WTC11 (cell line): ENCODE data around the gene NOP14. TPM values are rescaled to one million over a fixed set of nuclear protein-coding genes. Genes with fewer than 3 reads are reported as not detected.
A peak's percentile ranks its signal among the peaks of the same experiment; 100 is the strongest.

Experiments used
- ATAC-seq: fragments of 200-7000 bp; cut with Tn5 transposase; 2 replicates; pipeline ENCODE4 v1.10.0; 2021; ENCODE audit warnings: mild to moderate bottlenecking, moderate library complexity
- CTCF ChIA-PET: fragments of 300-600 bp; sonication (Branson Sonifier 250); formaldehyde crosslinking; loops from one replicate; lab custom pipeline; 2021; ENCODE audit warnings: antibody characterized with exemption; lab: Charles Lee
- POLR2A ChIA-PET: fragments of 350-600 bp; sonication (Branson Sonifier 250); formaldehyde crosslinking; loops from one replicate; lab custom pipeline; 2021; ENCODE audit warnings: antibody characterized with exemption; lab: Charles Lee
- DNase-seq: peaks from one replicate; pipeline ENCODE4 v3.0.0; 2021; ENCODE audit warnings: low spot score
- H3K27ac Mint-ChIP-seq: 2 replicates; pipeline ENCODE4 v1.8.0; 2021; ENCODE audit warnings: mixed read lengths
- H3K27me3 Mint-ChIP-seq: 2 replicates; pipeline ENCODE4 v1.8.0; 2021; ENCODE audit warnings: low read depth, mild to moderate bottlenecking, moderate library complexity, mixed read lengths
- H3K36me3 Mint-ChIP-seq: 2 replicates; pipeline ENCODE4 v1.8.0; 2021; ENCODE audit warnings: mixed read lengths
- H3K4me1 Mint-ChIP-seq: 2 replicates; pipeline ENCODE4 v1.8.0; 2022; ENCODE audit warnings: mixed read lengths
- H3K4me3 Mint-ChIP-seq: 2 replicates; pipeline ENCODE4 v1.8.0; 2021; ENCODE audit warnings: mild to moderate bottlenecking, moderate library complexity, mixed read lengths
- H3K9me3 Mint-ChIP-seq: 2 replicates; pipeline ENCODE4 v1.8.0; 2021; ENCODE audit warnings: mixed read lengths
- CBFB ChIP-seq: sonication (generic); formaldehyde crosslinking; IDR thresholded peaks from 2 replicates; pipeline ENCODE4 v1.8.1; 2022; ENCODE audit warnings: mild to moderate bottlenecking, low read depth, missing genetic modification reagents
- ESRRA ChIP-seq: sonication (generic); formaldehyde crosslinking; IDR thresholded peaks from 2 replicates; pipeline ENCODE4 v1.8.1; 2022; ENCODE audit warnings: mild to moderate bottlenecking, missing genetic modification reagents, borderline replicate concordance
- GABPB1 ChIP-seq: sonication (generic); formaldehyde crosslinking; IDR thresholded peaks from 2 replicates; pipeline ENCODE4 v1.8.1; 2023; ENCODE audit warnings: mild to moderate bottlenecking, missing genetic modification reagents
- GTF2I ChIP-seq: fragments of 250-450 bp; sonication (Bioruptor Pico); conservative IDR thresholded peaks from 2 replicates; pipeline ENCODE4 v1.4.0; 2021; ENCODE audit warnings: mild to moderate bottlenecking
- IRF2 ChIP-seq: sonication (generic); formaldehyde crosslinking; IDR thresholded peaks from 2 replicates; pipeline ENCODE4 v1.8.0; 2022; ENCODE audit warnings: low read depth, missing genetic modification reagents, borderline replicate concordance
- NFE2L1 ChIP-seq: sonication (generic); formaldehyde crosslinking; IDR thresholded peaks from 2 replicates; pipeline ENCODE4 v1.8.1; 2023; ENCODE audit warnings: missing genetic modification reagents
- PRRX2 ChIP-seq: fragments of 250-450 bp; sonication (Bioruptor Pico); IDR thresholded peaks from 2 replicates; pipeline ENCODE4 v1.8.0; 2021; ENCODE audit warnings: mild to moderate bottlenecking
- RELA ChIP-seq: sonication (generic); formaldehyde crosslinking; IDR thresholded peaks from 2 replicates; pipeline ENCODE4 v1.8.1; 2022; ENCODE audit warnings: missing genetic modification reagents, mild to moderate bottlenecking, borderline replicate concordance
- TCF7 ChIP-seq: sonication (generic); formaldehyde crosslinking; IDR thresholded peaks from 2 replicates; pipeline ENCODE4 v1.8.0; 2022; ENCODE audit warnings: mild to moderate bottlenecking, low read depth, missing genetic modification reagents, moderate library complexity
- TEAD1 ChIP-seq: sonication (generic); formaldehyde crosslinking; IDR thresholded peaks from 2 replicates; pipeline ENCODE4 v1.8.0; 2022; ENCODE audit warnings: mild to moderate bottlenecking, missing genetic modification reagents
- TEAD4 ChIP-seq: sonication (generic); formaldehyde crosslinking; IDR thresholded peaks from 2 replicates; pipeline ENCODE4 v1.8.0; 2022; ENCODE audit warnings: mild to moderate bottlenecking, missing genetic modification reagents
- ZBTB21 ChIP-seq: sonication (generic); formaldehyde crosslinking; IDR thresholded peaks from 2 replicates; pipeline ENCODE4 v1.8.1; 2023; ENCODE audit warnings: mild to moderate bottlenecking, missing genetic modification reagents, borderline replicate concordance
- ZNF263 ChIP-seq: sonication (generic); formaldehyde crosslinking; IDR thresholded peaks from 2 replicates; pipeline ENCODE4 v1.8.1; 2022; ENCODE audit warnings: low read depth, mild to moderate bottlenecking, moderate library complexity, missing genetic modification reagents
- ZNF416 ChIP-seq: fragments of 250-450 bp; sonication (Bioruptor Pico); IDR thresholded peaks from 2 replicates; pipeline ENCODE4 v1.9.0; 2021; ENCODE audit warnings: mild to moderate bottlenecking, inconsistent platforms
- ZNF423 ChIP-seq: fragments of 250-450 bp; sonication (Bioruptor Pico); IDR thresholded peaks from 2 replicates; pipeline ENCODE4 v2.1.2; 2022; ENCODE audit warnings: mild to moderate bottlenecking, moderate library complexity
- ZNF671 ChIP-seq: fragments of 250-450 bp; sonication (Bioruptor Pico); IDR thresholded peaks from 2 replicates; pipeline ENCODE4 v1.8.0; 2021; ENCODE audit warnings: mild to moderate bottlenecking
- total RNA-seq: library from RNA; stranded (reverse); gene quantifications from 3 replicates; pipeline ENCODE4 v1.2.3, GENCODE V29; 2021
- TF ChIP-seq, protein P1 (sequence below): fragments of 250-450 bp; sonication (Bioruptor Pico); IDR thresholded peaks from 2 replicates; pipeline ENCODE4 v1.9.0; 2021; ENCODE audit warnings: mild to moderate bottlenecking
- TF ChIP-seq, protein P2 (sequence below): sonication (generic); formaldehyde crosslinking; IDR thresholded peaks from 2 replicates; pipeline ENCODE4 v1.8.1; 2023; ENCODE audit warnings: mild to moderate bottlenecking, missing genetic modification reagents, moderate library complexity
- TF ChIP-seq, protein P3 (sequence below): fragments of 250-450 bp; sonication (Bioruptor Pico); IDR thresholded peaks from 2 replicates; pipeline ENCODE4 v1.9.0; 2021; ENCODE audit warnings: mild to moderate bottlenecking, borderline replicate concordance
- TF ChIP-seq, protein P4 (sequence below): sonication (generic); formaldehyde crosslinking; IDR thresholded peaks from 2 replicates; pipeline ENCODE4 v1.8.0; 2022; ENCODE audit warnings: mild to moderate bottlenecking, missing genetic modification reagents
- TF ChIP-seq, protein P5 (sequence below): sonication (generic); formaldehyde crosslinking; IDR thresholded peaks from 2 replicates; pipeline ENCODE4 v1.8.0; 2023; ENCODE audit warnings: missing genetic modification reagents
- TF ChIP-seq, protein P6 (sequence below): sonication (generic); formaldehyde crosslinking; IDR thresholded peaks from 2 replicates; pipeline ENCODE4 v1.8.0; 2022; ENCODE audit warnings: missing genetic modification reagents

Gene NOP14
- total RNA-seq, 1 experiment from 2014 or later, result 39.1 TPM

DNA sequence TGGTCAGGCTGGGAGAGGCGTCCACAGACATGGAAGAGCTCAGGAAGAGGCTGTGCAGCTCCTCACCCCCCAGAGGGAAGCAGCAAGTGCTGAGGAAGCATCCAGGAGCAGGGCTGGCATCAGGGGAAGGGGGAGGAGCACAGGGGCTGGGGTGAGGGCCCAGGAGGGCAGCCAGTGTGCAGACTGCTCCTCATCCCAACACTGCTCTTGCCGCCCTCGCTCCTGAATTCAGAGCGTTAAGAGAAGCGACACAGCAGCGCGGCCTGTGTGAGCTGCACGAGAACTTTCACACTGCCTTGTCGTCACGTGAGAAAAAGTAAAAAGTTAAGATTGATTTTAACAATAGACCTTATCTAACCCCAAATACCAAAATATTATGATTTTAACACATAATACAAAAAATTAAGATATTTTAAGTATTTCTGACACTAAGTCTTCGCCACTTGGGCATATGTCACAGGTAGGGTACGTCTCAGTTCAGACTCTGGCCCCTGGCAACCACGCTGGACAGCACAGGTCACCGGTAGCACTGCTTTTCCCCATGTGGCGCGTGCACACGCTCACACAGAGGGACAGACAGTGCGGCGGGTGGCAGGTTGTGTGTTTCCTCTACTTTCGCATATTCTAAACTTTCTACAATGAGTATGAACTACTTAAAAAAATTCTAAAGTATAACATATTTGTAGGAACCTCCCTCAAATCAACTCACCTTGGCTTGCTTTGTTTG is 19.7 kb downstream of the NOP14 start:
- H3K36me3 Mint-ChIP-seq, result peaks cover 74% of the 10 kb centered on the region
- no peaks in the 10 kb centered on the region for H3K9me3 Mint-ChIP-seq
- CTCF ChIA-PET, result no interaction called here
- H3K4me1 Mint-ChIP-seq, result no peaks in the 10 kb centered on the region
- no peaks in the 10 kb centered on the region for H3K27me3 Mint-ChIP-seq
- H3K27ac Mint-ChIP-seq, result no peak overlapping the region
- no peak overlapping the region for H3K4me3 Mint-ChIP-seq
- no peak for TF ChIP-seq TEAD1 (CRISPR knock-in tag)
- TF ChIP-seq PRRX2 (CRISPR knock-in tag), result no peak
- no peak for TF ChIP-seq ZNF263 (CRISPR knock-in tag)
- no peak for TF ChIP-seq TEAD4 (CRISPR knock-in tag)
- TF ChIP-seq, protein P1, sequence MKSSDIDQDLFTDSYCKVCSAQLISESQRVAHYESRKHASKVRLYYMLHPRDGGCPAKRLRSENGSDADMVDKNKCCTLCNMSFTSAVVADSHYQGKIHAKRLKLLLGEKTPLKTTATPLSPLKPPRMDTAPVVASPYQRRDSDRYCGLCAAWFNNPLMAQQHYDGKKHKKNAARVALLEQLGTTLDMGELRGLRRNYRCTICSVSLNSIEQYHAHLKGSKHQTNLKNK (CRISPR knock-in tag), result no peak
- TF ChIP-seq, protein P2, sequence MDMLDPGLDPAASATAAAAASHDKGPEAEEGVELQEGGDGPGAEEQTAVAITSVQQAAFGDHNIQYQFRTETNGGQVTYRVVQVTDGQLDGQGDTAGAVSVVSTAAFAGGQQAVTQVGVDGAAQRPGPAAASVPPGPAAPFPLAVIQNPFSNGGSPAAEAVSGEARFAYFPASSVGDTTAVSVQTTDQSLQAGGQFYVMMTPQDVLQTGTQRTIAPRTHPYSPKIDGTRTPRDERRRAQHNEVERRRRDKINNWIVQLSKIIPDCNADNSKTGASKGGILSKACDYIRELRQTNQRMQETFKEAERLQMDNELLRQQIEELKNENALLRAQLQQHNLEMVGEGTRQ (CRISPR knock-in tag), result no peak
- TF ChIP-seq TCF7 (CRISPR knock-in tag), result no peak
- TF ChIP-seq, protein P3, sequence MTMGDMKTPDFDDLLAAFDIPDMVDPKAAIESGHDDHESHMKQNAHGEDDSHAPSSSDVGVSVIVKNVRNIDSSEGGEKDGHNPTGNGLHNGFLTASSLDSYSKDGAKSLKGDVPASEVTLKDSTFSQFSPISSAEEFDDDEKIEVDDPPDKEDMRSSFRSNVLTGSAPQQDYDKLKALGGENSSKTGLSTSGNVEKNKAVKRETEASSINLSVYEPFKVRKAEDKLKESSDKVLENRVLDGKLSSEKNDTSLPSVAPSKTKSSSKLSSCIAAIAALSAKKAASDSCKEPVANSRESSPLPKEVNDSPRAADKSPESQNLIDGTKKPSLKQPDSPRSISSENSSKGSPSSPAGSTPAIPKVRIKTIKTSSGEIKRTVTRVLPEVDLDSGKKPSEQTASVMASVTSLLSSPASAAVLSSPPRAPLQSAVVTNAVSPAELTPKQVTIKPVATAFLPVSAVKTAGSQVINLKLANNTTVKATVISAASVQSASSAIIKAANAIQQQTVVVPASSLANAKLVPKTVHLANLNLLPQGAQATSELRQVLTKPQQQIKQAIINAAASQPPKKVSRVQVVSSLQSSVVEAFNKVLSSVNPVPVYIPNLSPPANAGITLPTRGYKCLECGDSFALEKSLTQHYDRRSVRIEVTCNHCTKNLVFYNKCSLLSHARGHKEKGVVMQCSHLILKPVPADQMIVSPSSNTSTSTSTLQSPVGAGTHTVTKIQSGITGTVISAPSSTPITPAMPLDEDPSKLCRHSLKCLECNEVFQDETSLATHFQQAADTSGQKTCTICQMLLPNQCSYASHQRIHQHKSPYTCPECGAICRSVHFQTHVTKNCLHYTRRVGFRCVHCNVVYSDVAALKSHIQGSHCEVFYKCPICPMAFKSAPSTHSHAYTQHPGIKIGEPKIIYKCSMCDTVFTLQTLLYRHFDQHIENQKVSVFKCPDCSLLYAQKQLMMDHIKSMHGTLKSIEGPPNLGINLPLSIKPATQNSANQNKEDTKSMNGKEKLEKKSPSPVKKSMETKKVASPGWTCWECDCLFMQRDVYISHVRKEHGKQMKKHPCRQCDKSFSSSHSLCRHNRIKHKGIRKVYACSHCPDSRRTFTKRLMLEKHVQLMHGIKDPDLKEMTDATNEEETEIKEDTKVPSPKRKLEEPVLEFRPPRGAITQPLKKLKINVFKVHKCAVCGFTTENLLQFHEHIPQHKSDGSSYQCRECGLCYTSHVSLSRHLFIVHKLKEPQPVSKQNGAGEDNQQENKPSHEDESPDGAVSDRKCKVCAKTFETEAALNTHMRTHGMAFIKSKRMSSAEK (CRISPR knock-in tag), result no peak
- TF ChIP-seq ZNF423, result no peak
- TF ChIP-seq, protein P4, sequence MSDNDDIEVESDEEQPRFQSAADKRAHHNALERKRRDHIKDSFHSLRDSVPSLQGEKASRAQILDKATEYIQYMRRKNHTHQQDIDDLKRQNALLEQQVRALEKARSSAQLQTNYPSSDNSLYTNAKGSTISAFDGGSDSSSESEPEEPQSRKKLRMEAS (CRISPR knock-in tag), result no peak
- TF ChIP-seq, protein P5, sequence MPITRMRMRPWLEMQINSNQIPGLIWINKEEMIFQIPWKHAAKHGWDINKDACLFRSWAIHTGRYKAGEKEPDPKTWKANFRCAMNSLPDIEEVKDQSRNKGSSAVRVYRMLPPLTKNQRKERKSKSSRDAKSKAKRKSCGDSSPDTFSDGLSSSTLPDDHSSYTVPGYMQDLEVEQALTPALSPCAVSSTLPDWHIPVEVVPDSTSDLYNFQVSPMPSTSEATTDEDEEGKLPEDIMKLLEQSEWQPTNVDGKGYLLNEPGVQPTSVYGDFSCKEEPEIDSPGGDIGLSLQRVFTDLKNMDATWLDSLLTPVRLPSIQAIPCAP, result no peak
- no peak for TF ChIP-seq GTF2I (CRISPR knock-in tag)
- no peak for TF ChIP-seq ZBTB21 (CRISPR knock-in tag)
- TF ChIP-seq NFE2L1 (CRISPR knock-in tag), result no peak
- no peak for TF ChIP-seq ESRRA (CRISPR knock-in tag)
- ATAC-seq (no peak), DNase-seq (no peak)
- POLR2A ChIA-PET, result interaction anchor here (1.3 kb wide), 1 partner anchor 10 kb away, joined by 3 read pairs; no protein-coding TSS in a partner anchor

DNA sequence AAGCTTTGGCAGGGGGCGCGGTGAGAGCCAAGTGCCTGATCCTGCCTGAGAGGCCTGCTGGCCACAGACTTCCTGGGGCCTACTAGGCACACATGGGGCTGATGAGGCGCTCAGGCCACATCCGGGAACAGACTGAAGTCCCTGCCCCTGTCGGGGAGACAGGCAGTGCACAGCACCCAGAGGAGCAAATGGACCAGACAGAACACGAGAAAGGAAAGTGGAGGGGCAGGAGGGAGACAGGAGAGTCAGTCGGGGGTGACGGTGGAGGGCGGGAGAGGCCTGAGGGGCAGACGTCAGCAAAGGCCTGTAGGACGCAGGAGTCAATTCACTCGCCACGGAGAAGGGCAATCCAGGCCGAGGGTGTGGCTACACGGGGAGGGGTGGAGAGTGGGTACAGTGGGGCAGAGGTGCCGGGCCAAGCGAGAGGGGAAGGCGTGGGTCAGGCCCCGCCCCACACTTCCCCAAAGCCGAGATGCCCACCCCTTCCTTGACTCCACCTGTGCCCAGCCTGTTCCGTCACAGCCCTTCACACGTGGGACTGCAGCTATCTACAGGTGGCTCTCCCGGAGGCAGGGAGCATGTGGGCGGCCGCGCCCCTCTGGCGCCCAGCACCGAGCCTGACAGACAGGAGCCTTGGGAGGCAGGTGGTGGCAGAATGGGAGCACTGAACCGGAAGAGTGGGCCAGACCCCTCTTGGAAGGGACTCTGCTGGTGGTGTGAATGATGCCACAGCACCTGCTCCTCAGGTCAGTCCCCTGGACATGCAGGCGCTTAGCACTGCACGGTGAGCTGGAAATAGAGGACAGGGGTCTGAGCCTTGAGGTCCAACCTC is 20.5 kb downstream of the NOP14 start:
- POLR2A ChIA-PET, result interaction anchor here (1.3 kb wide), 1 partner anchor 11 kb away, joined by 3 read pairs; no protein-coding TSS in a partner anchor
- CTCF ChIA-PET, result no interaction called here
- Mint-ChIP-seq H3K4me3 (no peak overlapping the region), H3K36me3 (peaks cover 72% of the 10 kb centered on the region), H3K4me1 (no peaks in the 10 kb centered on the region), H3K27me3 (no peaks in the 10 kb centered on the region), H3K27ac (peak overlapping the region; percentile 87), H3K9me3 (no peaks in the 10 kb centered on the region)
- DNase-seq (no peak), ATAC-seq (peak; percentile 19)
- TF ChIP-seq ESRRA (CRISPR knock-in tag) (no peak), GABPB1 (CRISPR knock-in tag) (no peak), TEAD1 (CRISPR knock-in tag) (no peak), CBFB (CRISPR knock-in tag) (no peak), IRF2 (CRISPR knock-in tag) (no peak), RELA (CRISPR knock-in tag) (0 out of 2 replicates have a peak, but pooled peaks have one; percentile 28), ZNF416 (CRISPR knock-in tag) (no peak), ZNF671 (CRISPR knock-in tag) (no peak)
- TF ChIP-seq, protein P5, result no peak
- TF ChIP-seq, protein P6, sequence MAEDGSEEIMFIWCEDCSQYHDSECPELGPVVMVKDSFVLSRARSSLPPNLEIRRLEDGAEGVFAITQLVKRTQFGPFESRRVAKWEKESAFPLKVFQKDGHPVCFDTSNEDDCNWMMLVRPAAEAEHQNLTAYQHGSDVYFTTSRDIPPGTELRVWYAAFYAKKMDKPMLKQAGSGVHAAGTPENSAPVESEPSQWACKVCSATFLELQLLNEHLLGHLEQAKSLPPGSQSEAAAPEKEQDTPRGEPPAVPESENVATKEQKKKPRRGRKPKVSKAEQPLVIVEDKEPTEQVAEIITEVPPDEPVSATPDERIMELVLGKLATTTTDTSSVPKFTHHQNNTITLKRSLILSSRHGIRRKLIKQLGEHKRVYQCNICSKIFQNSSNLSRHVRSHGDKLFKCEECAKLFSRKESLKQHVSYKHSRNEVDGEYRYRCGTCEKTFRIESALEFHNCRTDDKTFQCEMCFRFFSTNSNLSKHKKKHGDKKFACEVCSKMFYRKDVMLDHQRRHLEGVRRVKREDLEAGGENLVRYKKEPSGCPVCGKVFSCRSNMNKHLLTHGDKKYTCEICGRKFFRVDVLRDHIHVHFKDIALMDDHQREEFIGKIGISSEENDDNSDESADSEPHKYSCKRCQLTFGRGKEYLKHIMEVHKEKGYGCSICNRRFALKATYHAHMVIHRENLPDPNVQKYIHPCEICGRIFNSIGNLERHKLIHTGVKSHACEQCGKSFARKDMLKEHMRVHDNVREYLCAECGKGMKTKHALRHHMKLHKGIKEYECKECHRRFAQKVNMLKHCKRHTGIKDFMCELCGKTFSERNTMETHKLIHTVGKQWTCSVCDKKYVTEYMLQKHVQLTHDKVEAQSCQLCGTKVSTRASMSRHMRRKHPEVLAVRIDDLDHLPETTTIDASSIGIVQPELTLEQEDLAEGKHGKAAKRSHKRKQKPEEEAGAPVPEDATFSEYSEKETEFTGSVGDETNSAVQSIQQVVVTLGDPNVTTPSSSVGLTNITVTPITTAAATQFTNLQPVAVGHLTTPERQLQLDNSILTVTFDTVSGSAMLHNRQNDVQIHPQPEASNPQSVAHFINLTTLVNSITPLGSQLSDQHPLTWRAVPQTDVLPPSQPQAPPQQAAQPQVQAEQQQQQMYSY, result 0 out of 2 replicates have a peak, but pooled peaks have one; percentile 9
